ENCODE results near the gene NMNAT3. TPM values are rescaled to one million over a fixed set of nuclear protein-coding genes. Genes with fewer than 3 reads are reported as not detected.
"Not testable (repeated sequence)": the region's sequence is repeated elsewhere in the genome, so short reads cannot be mapped to it uniquely, and the experiment has no call there.

NMNAT3 gene
- total RNA-seq, 1 experiment from 2014 or later = 73.6 TPM

DNA sequence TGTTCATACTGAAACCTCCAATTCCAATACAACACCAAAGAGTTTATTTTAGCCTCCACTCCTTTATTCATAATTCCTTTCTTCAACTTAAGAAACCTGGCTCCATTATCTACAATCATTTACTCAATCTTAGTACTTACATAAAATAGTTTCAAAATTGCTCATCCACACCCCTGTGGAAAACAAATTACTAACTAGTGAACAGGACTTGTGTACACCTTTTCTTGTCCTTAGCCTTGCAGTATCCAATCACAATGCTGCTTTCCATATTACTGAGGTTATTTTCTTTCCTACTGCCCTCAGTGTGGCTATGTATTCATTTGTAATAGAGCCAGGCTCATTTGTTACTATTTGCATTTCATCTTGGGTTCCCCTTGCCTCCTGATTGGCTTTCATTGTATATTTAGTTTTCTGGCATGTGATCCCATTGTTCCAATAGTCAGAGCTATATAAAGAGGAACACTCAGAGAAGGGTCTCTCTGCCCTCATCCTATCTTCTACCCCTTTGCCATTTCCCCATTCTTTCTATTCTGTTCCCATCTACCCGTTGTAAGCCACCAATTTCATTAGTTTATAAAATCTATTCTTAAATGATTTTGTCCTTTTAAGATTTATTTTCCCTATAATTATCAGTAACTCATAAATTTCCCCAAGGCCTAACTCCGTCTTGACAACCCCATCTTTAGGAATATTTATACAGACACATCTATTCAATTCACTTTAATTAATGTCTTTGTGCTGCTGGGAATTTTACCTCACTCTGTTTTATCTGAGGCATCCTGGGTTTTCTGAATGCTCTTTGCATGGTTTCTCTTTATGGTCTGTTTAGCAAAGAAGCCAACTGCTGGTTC, 70.3 kb downstream of the NMNAT3 start:
- no peak for DNase-seq (ENCODE audit: low read depth)
- in situ Hi-C loops (cut with HindIII; ENCODE audit: low pct_unique_long_range_greater_than_20kb, low sequenced_read_pairs) = no loop called here

DNA sequence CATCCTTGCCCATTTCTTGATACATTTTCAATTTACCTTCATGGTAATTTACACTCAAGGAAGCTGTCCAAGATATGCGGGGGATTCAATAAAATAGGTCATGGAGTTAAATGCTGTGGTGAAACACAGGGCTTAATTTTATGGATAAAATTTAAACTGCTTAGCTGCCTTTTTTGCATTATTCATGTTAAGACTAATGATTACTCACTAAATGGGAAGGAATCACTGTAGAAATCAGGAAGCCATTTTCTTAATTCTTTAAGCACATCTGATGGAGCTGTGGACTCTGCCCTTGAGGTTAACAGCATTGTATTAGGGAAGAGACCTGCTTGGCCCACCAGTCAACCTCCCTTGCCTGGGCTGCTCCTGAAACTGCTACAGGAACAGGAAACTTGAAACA, 75.8 kb downstream of the NMNAT3 start:
- DNase-seq (ENCODE audit: low read depth) = no peak
- in situ Hi-C loops (cut with HindIII; ENCODE audit: low pct_unique_long_range_greater_than_20kb, low sequenced_read_pairs) = no loop called here

DNA sequence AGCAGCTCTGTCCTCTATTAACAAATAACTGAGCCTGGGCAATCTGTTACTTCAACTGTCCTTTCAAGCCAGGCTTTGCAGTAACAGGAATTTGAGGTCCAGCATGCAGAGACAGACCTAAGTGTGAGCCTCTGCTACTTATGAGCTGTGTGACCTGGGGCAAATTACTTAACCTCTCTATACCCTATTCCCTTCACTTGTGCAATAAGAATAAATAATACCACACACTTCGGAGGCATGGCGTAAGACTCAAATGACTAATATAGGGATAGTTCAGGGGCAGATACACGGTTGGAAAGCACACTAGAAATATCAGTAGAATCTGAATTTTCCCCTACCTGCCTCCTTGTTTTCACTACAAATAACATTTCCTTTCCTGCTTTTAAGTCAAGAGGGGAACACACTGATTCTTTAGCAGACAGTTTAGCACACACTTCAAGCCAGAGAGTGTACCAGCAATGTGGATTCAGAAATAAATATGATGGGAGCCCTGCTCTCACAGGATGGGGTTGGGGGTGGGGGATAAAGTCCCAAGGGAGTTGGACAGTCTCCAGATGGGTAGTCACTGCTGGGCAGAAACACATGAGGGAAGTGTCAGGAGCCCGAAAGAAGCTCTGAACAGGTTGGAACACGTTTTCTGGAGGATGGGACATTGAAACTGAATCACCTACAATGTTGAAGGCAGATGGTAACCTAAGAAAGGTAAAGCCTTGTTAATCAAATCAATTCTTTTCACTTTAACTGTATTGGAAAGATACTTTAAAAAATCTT, 76.4 kb downstream of the NMNAT3 start:
- in situ Hi-C loops (cut with HindIII; ENCODE audit: low pct_unique_long_range_greater_than_20kb, low sequenced_read_pairs) = no loop called here
- DNase-seq (ENCODE audit: low read depth) = no peak

DNA sequence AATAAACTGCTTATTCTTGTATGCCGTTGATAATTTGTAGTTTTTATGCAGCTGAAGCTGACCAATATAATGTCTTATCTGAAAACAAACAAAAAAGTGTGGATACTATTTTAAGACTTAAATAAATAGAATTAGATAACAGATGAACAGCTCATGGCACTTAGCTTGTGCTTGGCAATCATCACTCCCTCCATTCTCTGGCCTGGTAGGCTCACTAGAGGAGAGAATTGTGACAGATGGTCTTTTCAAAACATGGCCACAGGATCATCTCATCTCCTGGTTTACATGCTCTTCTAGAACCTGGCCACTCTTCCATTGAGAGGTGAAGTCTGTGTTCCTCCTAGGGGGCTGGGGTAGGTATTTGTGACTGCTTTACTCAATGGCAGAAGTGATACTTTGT, 79.8 kb downstream of the NMNAT3 start:
- DNase-seq (ENCODE audit: low read depth) = no peak
- in situ Hi-C loops (cut with HindIII; ENCODE audit: low pct_unique_long_range_greater_than_20kb, low sequenced_read_pairs) = no loop called here

DNA sequence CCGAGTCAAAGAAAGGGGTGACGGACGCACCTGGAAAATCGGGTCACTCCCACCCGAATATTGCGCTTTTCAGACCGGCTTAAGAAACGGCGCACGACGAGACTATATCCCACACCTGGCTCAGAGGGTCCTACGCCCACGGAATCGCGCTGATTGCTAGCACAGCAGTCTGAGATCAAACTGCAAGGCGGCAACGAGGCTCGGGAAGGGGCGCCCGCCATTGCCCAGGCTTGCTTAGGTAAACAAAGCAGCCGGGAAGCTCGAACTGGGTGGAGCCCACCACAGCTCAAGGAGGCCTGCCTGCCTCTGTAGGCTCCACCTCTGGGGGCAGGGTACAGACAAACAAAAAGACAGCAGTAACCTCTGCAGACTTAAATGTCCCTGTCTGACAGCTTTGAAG, 86.6 kb downstream of the NMNAT3 start:
- DNase-seq (ENCODE audit: low read depth); in situ Hi-C loops (cut with HindIII; ENCODE audit: low pct_unique_long_range_greater_than_20kb, low sequenced_read_pairs): not testable (repeated sequence)

DNA sequence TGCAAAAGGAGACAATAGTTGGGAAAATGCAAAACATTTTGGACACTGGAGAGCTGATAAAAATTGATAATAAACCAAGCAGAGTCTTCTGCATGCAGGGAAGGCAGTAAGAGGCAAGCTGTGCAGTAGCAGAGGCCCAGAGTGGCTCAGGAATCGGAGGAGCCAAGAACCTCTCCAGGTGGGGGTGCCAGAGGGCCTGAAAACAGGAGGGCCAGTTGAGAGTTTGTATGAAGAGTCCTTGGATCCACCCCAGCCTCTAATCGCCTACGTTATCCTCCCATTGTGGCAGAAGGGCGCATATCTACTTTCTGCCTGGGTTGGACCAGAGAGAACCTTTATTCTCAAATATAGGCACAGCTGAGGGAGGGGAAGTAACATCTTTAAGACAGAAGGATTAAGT, 89.3 kb downstream of the NMNAT3 start:
- no peak for DNase-seq (ENCODE audit: low read depth)
- in situ Hi-C loops (cut with HindIII; ENCODE audit: low pct_unique_long_range_greater_than_20kb, low sequenced_read_pairs) = loop anchor here (10.0 kb wide), 1 partner anchor 346 kb away; the partner anchor contains the start of gene CLSTN2

DNA sequence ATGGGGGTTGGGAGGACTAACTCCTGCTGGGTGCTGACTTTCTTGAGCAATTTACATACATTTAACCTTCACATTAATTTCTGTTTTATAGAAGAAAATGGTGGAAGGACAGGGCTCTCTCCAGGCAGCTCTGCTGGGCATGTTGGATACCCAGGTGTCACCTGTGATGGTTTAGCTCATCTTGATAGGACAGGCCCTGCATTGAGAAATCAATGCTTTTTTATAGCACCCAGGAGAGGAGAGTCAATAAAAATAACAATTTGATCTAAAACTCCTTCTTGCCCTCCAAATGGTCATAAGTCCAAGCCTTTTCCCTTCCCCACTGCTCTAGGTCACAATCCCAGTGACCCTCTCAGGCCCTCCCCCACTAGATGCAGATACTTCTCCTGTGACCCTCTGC, 90.0 kb downstream of the NMNAT3 start:
- DNase-seq (ENCODE audit: low read depth) = no peak
- in situ Hi-C loops (cut with HindIII; ENCODE audit: low pct_unique_long_range_greater_than_20kb, low sequenced_read_pairs) = loop anchor here (10.0 kb wide), 1 partner anchor 347 kb away; the partner anchor contains the start of gene CLSTN2

DNA sequence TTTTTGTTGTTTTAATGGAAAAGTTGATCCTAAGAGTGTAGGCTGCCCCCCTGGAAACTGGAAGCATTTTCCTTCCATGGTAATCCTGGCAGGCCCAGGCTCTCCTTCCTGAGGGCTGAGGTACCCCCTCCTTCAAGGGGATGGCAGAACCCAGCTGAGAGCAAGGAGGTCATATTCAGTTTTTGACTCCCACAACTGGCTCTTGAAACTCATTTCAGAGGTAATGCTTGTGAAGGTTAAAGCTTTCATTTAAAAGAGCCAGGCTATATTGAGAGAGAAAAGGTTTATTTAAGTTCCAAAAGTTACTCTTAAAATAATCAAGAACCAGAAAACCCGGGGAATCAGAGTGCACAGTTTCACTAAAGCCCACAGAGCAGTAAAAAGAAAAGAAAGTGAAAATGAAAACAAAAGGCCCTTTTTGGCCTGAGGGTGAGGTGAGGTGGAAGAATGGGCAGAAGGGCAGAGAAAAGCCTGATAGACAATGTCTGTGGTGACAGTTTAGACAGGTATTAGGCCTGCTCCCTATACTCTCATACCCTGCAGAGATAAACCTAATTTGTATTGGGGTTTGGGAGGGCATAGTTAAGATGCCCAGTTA, 91.3 kb downstream of the NMNAT3 start:
- DNase-seq (ENCODE audit: low read depth) = no peak
- in situ Hi-C loops (cut with HindIII; ENCODE audit: low pct_unique_long_range_greater_than_20kb, low sequenced_read_pairs) = loop anchor here (10.0 kb wide), 1 partner anchor 348 kb away; the partner anchor contains the start of gene CLSTN2

DNA sequence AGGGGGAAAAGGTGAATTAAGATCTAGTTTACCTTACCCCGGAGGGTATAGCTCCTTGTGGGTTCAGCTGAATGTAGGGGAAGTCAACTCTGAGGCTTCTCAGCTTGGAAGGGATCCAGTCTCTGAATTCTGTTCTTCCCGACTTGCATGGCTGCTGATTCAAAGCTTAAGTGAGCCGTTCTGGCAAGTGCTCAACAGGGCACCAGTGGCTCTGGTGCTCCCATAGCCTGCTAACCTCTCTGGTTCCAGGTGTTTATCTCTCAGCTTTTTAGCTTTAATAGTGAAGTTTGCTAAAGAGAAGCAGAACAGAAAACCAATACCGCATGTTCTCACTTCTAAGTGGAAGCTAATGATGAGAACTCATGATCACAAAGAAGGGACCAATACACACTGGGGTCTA, 92.0 kb downstream of the NMNAT3 start:
- in situ Hi-C loops (cut with HindIII; ENCODE audit: low pct_unique_long_range_greater_than_20kb, low sequenced_read_pairs) = loop anchor here (10.0 kb wide), 1 partner anchor 349 kb away; the partner anchor contains the start of gene CLSTN2
- no peak for DNase-seq (ENCODE audit: low read depth)

DNA sequence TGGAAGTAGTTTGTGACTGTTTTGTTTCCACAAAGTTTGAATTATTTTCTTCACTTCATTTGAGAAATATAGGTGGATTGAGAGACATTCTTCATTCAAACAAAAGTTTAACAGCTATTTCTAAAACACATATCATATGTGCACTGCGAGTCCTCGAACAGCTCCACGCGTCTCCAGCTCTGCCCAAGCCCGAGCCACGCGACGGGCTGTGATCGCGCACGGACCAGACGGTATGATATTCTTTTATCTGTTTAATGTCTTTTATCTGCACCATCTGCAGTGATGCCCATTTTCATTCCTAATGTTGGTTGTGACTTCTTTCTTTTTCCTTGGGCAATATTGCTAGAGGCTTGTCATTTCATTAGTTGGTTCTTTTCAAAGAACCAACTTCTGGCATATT, 94.1 kb downstream of the NMNAT3 start:
- in situ Hi-C loops (cut with HindIII; ENCODE audit: low pct_unique_long_range_greater_than_20kb, low sequenced_read_pairs) = loop anchor here (10.0 kb wide), 1 partner anchor 351 kb away; the partner anchor contains the start of gene CLSTN2

DNA sequence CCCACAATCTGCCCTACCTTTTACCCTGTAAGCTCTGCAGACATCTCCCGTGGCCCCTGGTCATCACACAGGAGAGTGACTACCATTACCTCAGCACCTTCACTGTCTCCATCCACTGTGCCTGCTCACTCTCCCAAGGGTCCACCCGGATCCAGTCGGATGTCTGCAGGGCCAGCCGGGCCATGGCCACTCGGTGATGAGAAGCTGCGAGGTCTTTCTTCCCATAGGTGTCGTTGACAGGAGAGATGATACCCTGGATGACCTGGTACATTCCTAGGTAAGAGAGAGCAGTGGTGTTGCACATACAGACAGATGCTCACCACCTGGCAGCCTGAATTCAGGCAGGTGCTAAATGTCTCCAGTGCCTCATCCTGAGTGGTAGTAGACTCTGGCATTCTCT, 99.0 kb downstream of the NMNAT3 start:
- DNase-seq (ENCODE audit: low read depth) = no peak
- in situ Hi-C loops (cut with HindIII; ENCODE audit: low pct_unique_long_range_greater_than_20kb, low sequenced_read_pairs) = no loop called here

More for the DNA sequence above, 94.1 kb downstream of the NMNAT3 start:
- not testable (repeated sequence) for DNase-seq (ENCODE audit: low read depth)

DNA sequence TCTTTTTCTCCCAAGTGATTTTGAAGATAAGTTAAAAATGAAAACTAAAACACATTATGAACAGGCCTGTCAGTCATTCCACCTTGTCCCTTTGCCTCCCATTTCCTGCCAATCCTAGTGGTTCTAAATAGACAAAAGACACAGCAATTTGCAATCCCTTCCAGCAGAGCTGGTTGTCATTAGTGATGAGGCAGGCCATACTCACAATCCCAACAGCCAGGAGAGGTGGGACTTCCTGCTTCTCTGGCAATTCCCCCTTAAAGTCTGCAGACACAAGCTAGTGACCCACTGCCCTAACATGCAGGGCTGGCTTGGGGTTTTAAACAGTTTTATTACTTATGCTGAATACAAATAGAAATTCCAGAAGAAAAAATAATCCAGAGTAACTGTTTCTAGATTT, 99.9 kb downstream of the NMNAT3 start:
- DNase-seq (ENCODE audit: low read depth) = no peak
- in situ Hi-C loops (cut with HindIII; ENCODE audit: low pct_unique_long_range_greater_than_20kb, low sequenced_read_pairs) = no loop called here

DNA sequence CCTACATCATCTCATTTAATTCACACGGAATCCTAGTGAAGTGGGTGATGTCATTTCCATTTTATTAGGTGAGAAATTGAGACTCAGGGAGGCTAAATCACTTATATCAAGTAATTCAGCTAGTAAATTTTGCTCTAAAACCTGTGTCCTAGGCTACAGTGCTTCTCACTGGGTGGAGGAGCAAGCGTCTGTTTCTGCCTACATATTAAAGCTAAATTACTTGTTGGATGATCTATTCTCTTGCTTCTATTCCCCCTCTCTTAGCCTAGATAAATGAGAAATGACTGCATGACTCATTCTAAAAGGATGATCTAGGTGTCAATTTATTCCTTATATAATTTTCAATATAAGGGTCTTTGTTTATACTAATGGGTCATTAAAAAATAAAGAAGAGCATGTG, 100.4 kb downstream of the NMNAT3 start:
- in situ Hi-C loops (cut with HindIII; ENCODE audit: low pct_unique_long_range_greater_than_20kb, low sequenced_read_pairs) = no loop called here
- no peak for DNase-seq (ENCODE audit: low read depth)

DNA sequence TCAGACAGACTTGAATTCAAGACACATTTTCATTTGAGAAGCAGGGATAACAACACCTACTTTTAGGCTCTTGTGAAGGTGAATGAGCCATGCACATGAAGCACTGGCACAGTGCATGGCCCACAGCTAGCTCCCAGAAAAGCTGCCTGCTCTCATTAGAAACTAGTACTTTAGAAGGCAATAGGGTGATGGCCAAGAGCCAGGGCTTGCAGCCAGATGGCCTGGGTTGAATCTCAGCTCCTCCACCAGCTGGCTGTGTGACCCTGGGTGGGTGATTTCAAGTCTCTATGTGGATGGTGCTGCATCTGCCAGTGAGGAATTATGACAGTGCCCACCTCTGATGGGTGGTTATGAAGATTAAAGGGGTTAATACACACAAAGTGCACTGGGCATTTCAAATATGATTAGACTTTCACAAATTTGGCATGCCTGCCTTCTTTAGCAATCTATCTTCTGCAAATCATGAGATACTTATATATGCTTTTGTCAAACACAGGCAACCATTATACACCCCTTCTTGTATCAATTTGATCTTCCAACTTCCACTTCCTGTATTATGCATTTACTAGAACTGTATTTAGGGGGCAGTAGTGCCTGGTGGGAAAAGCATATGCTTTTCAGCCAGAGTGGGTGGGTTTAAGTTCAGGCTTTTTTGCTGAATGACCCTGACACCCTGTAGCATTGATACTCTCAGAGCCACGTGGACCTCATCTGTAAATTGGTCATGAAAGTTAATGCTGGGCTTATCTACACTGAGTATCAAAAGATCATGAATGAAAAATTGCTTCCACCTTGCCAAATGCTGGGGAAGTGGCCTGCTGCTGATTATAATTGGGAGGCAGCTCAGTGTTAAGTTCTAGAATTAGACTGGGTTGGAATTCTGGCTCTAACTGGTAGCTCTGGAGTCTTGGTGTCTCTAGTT, 103.5 kb downstream of the NMNAT3 start:
- DNase-seq (ENCODE audit: low read depth) = no peak
- in situ Hi-C loops (cut with HindIII; ENCODE audit: low pct_unique_long_range_greater_than_20kb, low sequenced_read_pairs) = no loop called here

DNA sequence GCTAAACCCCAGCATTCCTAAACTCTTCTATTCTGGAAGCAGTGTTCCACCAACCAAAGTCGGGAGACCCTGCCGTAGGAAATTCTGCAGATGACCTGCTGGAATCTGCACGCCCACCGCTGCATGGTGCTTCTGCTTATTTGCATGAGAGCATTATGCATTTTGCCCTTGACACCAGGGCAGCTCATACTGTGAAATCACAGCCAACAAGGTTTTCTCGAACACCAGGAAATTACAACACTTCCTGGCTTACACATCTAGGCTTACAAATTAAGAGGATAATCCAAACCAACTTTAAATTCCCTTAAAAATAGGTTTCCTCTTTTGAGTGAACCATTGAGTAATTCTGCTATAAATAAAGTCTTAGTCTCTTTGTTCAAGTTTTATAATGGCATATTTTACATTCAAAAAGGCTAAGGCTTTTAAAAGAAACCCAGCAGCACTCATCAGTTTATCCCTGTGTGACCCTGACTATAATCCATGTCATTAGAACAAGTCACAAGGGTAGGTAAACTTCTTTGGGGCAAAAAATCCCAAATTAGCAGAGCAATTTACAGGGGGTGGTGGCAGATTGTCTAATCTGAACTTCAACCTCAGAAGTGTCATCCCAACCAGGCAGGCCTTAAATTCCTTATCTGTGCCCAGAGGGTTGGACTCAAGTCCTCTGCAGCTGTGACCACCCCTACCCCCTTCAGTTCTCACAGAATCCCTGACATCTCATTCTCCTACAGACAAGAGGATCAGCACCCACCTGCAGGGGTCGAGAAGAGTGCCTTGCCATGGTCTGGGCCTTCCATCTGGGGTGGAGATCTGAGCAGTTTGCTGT, 104.7 kb downstream of the NMNAT3 start:
- DNase-seq (ENCODE audit: low read depth) = no peak
- in situ Hi-C loops (cut with HindIII; ENCODE audit: low pct_unique_long_range_greater_than_20kb, low sequenced_read_pairs) = no loop called here

DNA sequence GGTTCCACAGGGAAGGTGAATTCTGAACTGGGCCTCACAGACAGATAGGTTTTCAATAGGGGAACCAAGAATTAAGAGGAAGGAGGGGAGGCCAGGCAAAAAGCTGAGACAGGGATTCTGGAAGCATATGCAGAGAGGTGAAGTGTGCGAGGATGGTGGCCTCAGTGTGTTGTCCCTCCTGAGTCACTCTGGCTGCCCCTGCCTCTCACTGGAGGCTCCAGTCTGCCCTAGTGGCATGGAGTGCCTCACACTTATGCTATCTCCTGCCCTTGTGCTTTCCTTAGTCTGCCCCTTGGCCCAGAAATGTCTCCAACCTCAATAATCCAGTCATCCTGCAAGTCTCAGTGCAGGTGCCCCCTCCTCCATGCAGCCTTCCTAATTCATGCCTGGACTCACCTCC, 106.1 kb downstream of the NMNAT3 start:
- no peak for DNase-seq (ENCODE audit: low read depth)
- in situ Hi-C loops (cut with HindIII; ENCODE audit: low pct_unique_long_range_greater_than_20kb, low sequenced_read_pairs) = no loop called here

DNA sequence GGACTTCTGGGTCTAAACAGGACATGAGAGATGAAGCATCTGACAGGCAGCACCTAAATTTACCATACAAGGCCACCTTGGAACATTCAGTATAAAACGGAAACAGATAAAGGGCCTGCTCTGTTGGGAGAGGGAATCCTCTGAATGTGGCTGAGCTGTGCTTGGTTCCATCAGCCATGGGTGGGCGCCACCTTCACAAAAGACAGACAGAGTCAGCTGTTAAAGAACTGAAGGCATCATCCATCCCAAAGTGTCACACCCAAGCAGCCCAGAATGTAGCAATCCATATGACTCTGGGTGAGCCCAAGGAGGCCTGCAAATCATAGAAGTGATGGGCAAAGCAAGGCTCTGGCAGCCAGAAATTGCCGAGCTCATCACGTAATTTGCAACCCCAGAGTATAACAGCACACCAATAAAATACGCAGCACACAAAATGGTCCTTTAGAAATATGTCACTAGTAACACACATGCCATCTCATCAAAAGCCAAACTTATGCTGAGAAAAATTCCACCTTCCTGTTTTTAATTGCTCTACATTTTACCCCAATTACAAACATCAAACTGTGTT, 113.4 kb downstream of the NMNAT3 start:
- in situ Hi-C loops (cut with HindIII; ENCODE audit: low pct_unique_long_range_greater_than_20kb, low sequenced_read_pairs) = no loop called here
- peak; percentile 29 for DNase-seq (ENCODE audit: low read depth)

Data from Caki2 (cell line).